Small intestine (tissue), 7 donors: ENCODE data around the gene OXNAD1. TPM values are rescaled to one million over a fixed set of nuclear protein-coding genes. Genes with fewer than 3 reads are reported as not detected.

Experiments used
- DNase-seq, 2 donors: peaks; one replicate each; pipeline versions ENCODE4 v3.0.0 to v3.0.0-alpha.2; 2013
- FAIRE-seq: peaks from 2 replicates; lab custom pipeline; 2012; peaks lifted over from hg19 to GRCh38; lab: Jason Lieb, UNC
- H3K27ac ChIP-seq, 3 donors: one replicate each; pipeline ENCODE4 v1.5.1; 2013; ENCODE audit warnings: low read length in 2 of 3, mild to moderate bottlenecking in 2 of 3, control low read depth in 1 of 3, inconsistent platforms in 1 of 3, low read depth in 1 of 3, moderate library complexity in 1 of 3
- H3K27me3 ChIP-seq, 3 donors: one replicate each; pipeline ENCODE4 v1.6.1; 2013; ENCODE audit warnings: low read length in 3 of 3, inconsistent platforms in 1 of 3; ENCODE audit not compliant: control insufficient read depth in 3 of 3, insufficient read depth in 3 of 3
- H3K36me3 ChIP-seq, 3 donors: one replicate each; pipeline ENCODE4 v1.6.1; 2013; ENCODE audit warnings: low read length in 3 of 3, inconsistent platforms in 1 of 3, low read depth in 1 of 3, mild to moderate bottlenecking in 1 of 3, moderate library complexity in 1 of 3; ENCODE audit not compliant: control insufficient read depth in 3 of 3, insufficient read depth in 2 of 3
- H3K4me1 ChIP-seq, 3 donors: one replicate each; pipeline ENCODE4 v1.6.1; 2013; ENCODE audit warnings: low read length in 2 of 3, inconsistent platforms in 1 of 3, low read depth in 1 of 3, mild to moderate bottlenecking in 1 of 3, moderate library complexity in 1 of 3; ENCODE audit not compliant: control insufficient read depth in 3 of 3, insufficient read depth in 2 of 3
- H3K4me3 ChIP-seq, 3 donors: one replicate each; pipeline ENCODE4 v1.5.1; 2013; ENCODE audit warnings: low read length in 3 of 3, control low read depth in 1 of 3, inconsistent platforms in 1 of 3, low read depth in 1 of 3, mild to moderate bottlenecking in 1 of 3, moderate library complexity in 1 of 3
- H3K9me3 ChIP-seq, 2 donors: one replicate each; pipeline ENCODE4 v1.6.1; 2013; ENCODE audit warnings: low read depth in 1 of 2, low read length in 1 of 2; ENCODE audit not compliant: control insufficient read depth in 2 of 2, insufficient read depth in 1 of 2
- WGBS, 3 donors: extraction: QIAGEN DNeasy Blood & Tissue Kit; methylation state at CpG; one replicate each; pipeline ENCODE4 v1.1.7; 2013; 5-methylcytosine and 5-hydroxymethylcytosine counted together
- polyA plus RNA-seq, 4 donors: library from polyadenylated mRNA; stranded (reverse) in 3 of 4; unstranded in 1 of 4; fragments of 200-250 nt in 3 of 4; fragments of 120-200 nt in 1 of 4; gene quantifications; one replicate each; pipeline versions ENCODE4 v1.2.1 to v1.2.3, GENCODE V29; 2013
- donor health status: healthy with polysubstance abuse.
- donor health status: control.
- donor health status: control.
- donor health status: Bipolar disorder and iron deficiency.
- donor health status: healthy.

Gene OXNAD1
- polyA plus RNA-seq, 4 donors: 15.3 to 28.4 (median 18.3) TPM

- DNase-seq (peak in 1 of 2 donors; percentile 51), FAIRE-seq (no peak)
- no peak overlapping the region for H3K4me3 ChIP-seq
- peaks cover 0 to 27% (median 7%) of the 10 kb centered on the region in 3 donors for H3K4me1 ChIP-seq
- 69 to 75% (median 70%) methylated on average over 3 of the region's 3 CpGs for WGBS, 3 donors
- peaks cover 0 to 2% of the 10 kb centered on the region in 2 donors for H3K9me3 ChIP-seq
- H3K36me3 ChIP-seq: no peaks in the 10 kb centered on the region
- no peaks in the 10 kb centered on the region for H3K27me3 ChIP-seq
- H3K27ac ChIP-seq: peak overlapping the region in 1 of 3 donors; percentile 53
Observed at GRCh38 chr3:16249886-16250285, 15.1 kb upstream of the OXNAD1 start.

GRCh38 chr3:16251316-16252085 is 13.5 kb upstream of the OXNAD1 start:
- no peak for FAIRE-seq
- Histone ChIP-seq H3K27ac (peak overlapping the region in 2 of 3 donors; percentile 68 to 82), H3K4me3 (no peak overlapping the region), H3K4me1 (peaks cover 0 to 27% (median 7%) of the 10 kb centered on the region in 3 donors), H3K9me3 (peaks cover 0 to 2% of the 10 kb centered on the region in 2 donors), H3K36me3 (no peaks in the 10 kb centered on the region), H3K27me3 (no peaks in the 10 kb centered on the region)
- DNase-seq: no peak
- WGBS, 3 donors: 77 to 81% (median 77%) methylated on average over 9 of the region's 9 CpGs

GRCh38 chr3:16252243-16252978 is 12.6 kb upstream of the OXNAD1 start:
- Histone ChIP-seq H3K9me3 (peaks cover 0 to 2% of the 10 kb centered on the region in 2 donors), H3K27me3 (no peaks in the 10 kb centered on the region), H3K27ac (peak overlapping the region; percentile 17 to 82 (median 68)), H3K4me1 (peaks cover 0 to 27% (median 7%) of the 10 kb centered on the region in 3 donors), H3K4me3 (no peak overlapping the region), H3K36me3 (peaks cover 0 to 2% (median 0%) of the 10 kb centered on the region in 3 donors)
- no peak for FAIRE-seq
- DNase-seq: peak; percentile 92 to 93
- WGBS, 3 donors: 9 to 42% (median 31%) methylated on average over 7 of the region's 7 CpGs

GRCh38 chr3:16252988-16253387 is 12.0 kb upstream of the OXNAD1 start:
- DNase-seq: peak in 1 of 2 donors; percentile 58
- no peak for FAIRE-seq
- Histone ChIP-seq H3K9me3 (peaks cover 0 to 2% of the 10 kb centered on the region in 2 donors), H3K36me3 (peaks cover 0 to 2% (median 0%) of the 10 kb centered on the region in 3 donors), H3K4me1 (peaks cover 0 to 27% (median 7%) of the 10 kb centered on the region in 3 donors), H3K4me3 (no peak overlapping the region), H3K27me3 (no peaks in the 10 kb centered on the region), H3K27ac (peak overlapping the region; percentile 0 to 82 (median 68))
- WGBS, 3 donors: 30 to 59% (median 55%) methylated on average over 2 of the region's 2 CpGs

GRCh38 chr3:16253601-16254000 is 11.4 kb upstream of the OXNAD1 start:
- no peak for FAIRE-seq
- DNase-seq: no peak
- Histone ChIP-seq H3K27me3 (no peaks in the 10 kb centered on the region), H3K4me3 (no peak overlapping the region), H3K4me1 (peaks cover 0 to 27% (median 7%) of the 10 kb centered on the region in 3 donors), H3K27ac (peak overlapping the region; percentile 0 to 82 (median 68)), H3K9me3 (peaks cover 0 to 2% of the 10 kb centered on the region in 2 donors), H3K36me3 (peaks cover 0 to 4% (median 2%) of the 10 kb centered on the region in 3 donors)
- WGBS, 3 donors: 86 to 98% (median 88%) methylated on average over 7 of the region's 7 CpGs

GRCh38 chr3:16254916-16255315 is 10.1 kb upstream of the OXNAD1 start:
- 68 to 87% (median 70%) methylated on average over 5 of the region's 5 CpGs for WGBS, 3 donors
- Histone ChIP-seq H3K27ac (no peak overlapping the region), H3K27me3 (no peaks in the 10 kb centered on the region), H3K36me3 (peaks cover 2 to 4% (median 4%) of the 10 kb centered on the region in 3 donors), H3K4me3 (no peak overlapping the region), H3K4me1 (peaks cover 0 to 21% (median 7%) of the 10 kb centered on the region in 3 donors), H3K9me3 (peaks cover 0 to 2% of the 10 kb centered on the region in 2 donors)
- no peak for FAIRE-seq
- no peak for DNase-seq

- no peaks in the 10 kb centered on the region for H3K27me3 ChIP-seq
- no peak overlapping the region for H3K27ac ChIP-seq
- peaks cover 2 to 4% (median 4%) of the 10 kb centered on the region in 3 donors for H3K36me3 ChIP-seq
- H3K9me3 ChIP-seq: peaks cover 0 to 2% of the 10 kb centered on the region in 2 donors
- H3K4me1 ChIP-seq: peaks cover 0 to 20% (median 7%) of the 10 kb centered on the region in 3 donors
- H3K4me3 ChIP-seq: no peak overlapping the region
- no peak for DNase-seq
- FAIRE-seq: no peak
- 62 to 87% (median 78%) methylated on average over 3 of the region's 3 CpGs for WGBS, 3 donors
Observed at GRCh38 chr3:16255326-16255725, 9.7 kb upstream of the OXNAD1 start.

- H3K9me3 ChIP-seq: peaks cover 0 to 2% of the 10 kb centered on the region in 2 donors
- no peak overlapping the region for H3K27ac ChIP-seq
- no peaks in the 10 kb centered on the region for H3K27me3 ChIP-seq
- peaks cover 4 to 5% (median 4%) of the 10 kb centered on the region in 3 donors for H3K36me3 ChIP-seq
- peaks cover 0 to 20% (median 7%) of the 10 kb centered on the region in 3 donors for H3K4me1 ChIP-seq
- no peak overlapping the region for H3K4me3 ChIP-seq
- DNase-seq (no peak), FAIRE-seq (no peak)
- 89 to 98% (median 92%) methylated on average over 5 of the region's 5 CpGs for WGBS, 3 donors
Observed at GRCh38 chr3:16255726-16256125, 9.3 kb upstream of the OXNAD1 start.
